GM12878 (cell line): ENCODE data around the gene VIPR1.

Experiments
- CTCF ChIP-seq, 3 experiments: IDR thresholded peaks in 2 of 3; conservative IDR thresholded peaks in 1 of 3; 2 replicates each; pipeline ENCODE4 v1.5.1; 2011; ENCODE audit warnings: low read depth in 3 of 3, low read length in 3 of 3, mild to moderate bottlenecking in 3 of 3, control low read depth in 2 of 3, moderate library complexity in 2 of 3, inconsistent platforms in 1 of 3, mixed read lengths in 1 of 3; ENCODE audit not compliant: control insufficient read depth in 2 of 3, insufficient read depth in 1 of 3; ENCODE audit errors: extremely low read depth in 1 of 3
- MAX ChIP-seq: IDR thresholded peaks from 2 replicates; pipeline ENCODE4 v1.6.1; 2012; ENCODE audit warnings: low read depth, low read length, improper control_type of control experiment
- USF1 ChIP-seq: IDR thresholded peaks from 2 replicates; pipeline ENCODE4 v1.6.1; 2011; ENCODE audit warnings: borderline replicate concordance, low read depth, mild to moderate bottlenecking, moderate library complexity, mixed read lengths, low read length; ENCODE audit not compliant: insufficient read depth; ENCODE audit errors: extremely low read length
- YY1 ChIP-seq: IDR thresholded peaks from 2 replicates; pipeline ENCODE4 v1.6.1; 2011; ENCODE audit warnings: low read depth, mild to moderate bottlenecking, low read length
- TF ChIP-seq, protein P1 (sequence below): fragments of 450-650 bp; IDR thresholded peaks from 2 replicates; pipeline ENCODE4 v1.6.1; 2017; ENCODE audit warnings: borderline replicate concordance

DNA sequence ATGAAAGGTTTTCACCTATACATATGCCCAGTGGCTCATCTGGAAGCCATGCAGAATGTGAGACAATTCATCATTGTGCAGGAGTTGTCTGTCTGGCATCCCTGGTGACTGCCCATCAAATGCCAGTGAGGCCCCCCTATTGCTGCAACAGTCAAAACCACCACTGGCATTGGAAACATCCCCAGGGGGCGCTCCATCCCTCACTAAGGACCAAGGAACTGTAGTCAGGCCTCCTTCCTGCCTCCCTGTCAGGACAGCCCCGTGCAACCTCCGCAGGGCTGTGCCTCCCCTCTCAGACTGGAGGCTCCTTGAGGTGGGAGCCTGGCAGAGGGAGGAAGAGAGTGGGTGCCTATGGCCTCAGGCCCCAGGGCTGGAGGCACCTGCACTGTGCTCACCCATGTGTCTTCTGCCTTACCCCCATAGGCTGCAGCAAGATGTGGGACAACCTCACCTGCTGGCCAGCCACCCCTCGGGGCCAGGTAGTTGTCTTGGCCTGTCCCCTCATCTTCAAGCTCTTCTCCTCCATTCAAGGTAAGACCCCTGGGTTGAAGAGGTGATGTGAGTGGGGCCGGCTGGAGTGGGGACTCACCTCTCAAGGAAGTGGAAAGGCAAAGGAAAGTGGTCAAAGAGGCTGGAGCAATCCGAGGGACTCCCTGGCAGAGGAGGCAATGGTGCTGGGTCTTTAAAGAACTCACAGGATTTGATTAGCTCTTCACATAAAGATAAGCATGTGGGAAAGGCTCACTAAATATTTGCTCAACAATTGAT is 16.5 kb downstream of the VIPR1 start:
- no peak for TF ChIP-seq YY1
- TF ChIP-seq CTCF (IDR thresholded peaks at IDR 0.05 in 2 of 3, conservative IDR thresholded peaks at IDR 0.05 in 1 of 3; ENCODE audit: control insufficient read depth in 2 of 3, extremely low read depth in 1 of 3, insufficient read depth in 1 of 3, low read depth in 3 of 3, low read length in 3 of 3): peak; percentile 20 to 25 (median 22); a peak in 4 of 6 replicates
- no peak for TF ChIP-seq USF1
- TF ChIP-seq, protein P1, sequence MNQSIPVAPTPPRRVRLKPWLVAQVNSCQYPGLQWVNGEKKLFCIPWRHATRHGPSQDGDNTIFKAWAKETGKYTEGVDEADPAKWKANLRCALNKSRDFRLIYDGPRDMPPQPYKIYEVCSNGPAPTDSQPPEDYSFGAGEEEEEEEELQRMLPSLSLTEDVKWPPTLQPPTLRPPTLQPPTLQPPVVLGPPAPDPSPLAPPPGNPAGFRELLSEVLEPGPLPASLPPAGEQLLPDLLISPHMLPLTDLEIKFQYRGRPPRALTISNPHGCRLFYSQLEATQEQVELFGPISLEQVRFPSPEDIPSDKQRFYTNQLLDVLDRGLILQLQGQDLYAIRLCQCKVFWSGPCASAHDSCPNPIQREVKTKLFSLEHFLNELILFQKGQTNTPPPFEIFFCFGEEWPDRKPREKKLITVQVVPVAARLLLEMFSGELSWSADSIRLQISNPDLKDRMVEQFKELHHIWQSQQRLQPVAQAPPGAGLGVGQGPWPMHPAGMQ: no peak
- no peak for TF ChIP-seq MAX
